Spleen (tissue), 7 donors: Measurements from ENCODE around the gene AMTN.
"Not testable (repeated sequence)": the region's sequence is repeated elsewhere in the genome, so short reads cannot be mapped to it uniquely, and the experiment has no call there.

Experiments used
- POLR2A ChIP-seq, 3 donors: fragments of 450-650 bp; IDR thresholded peaks; one replicate each; pipeline ENCODE4 v1.5.1; 2017; ENCODE audit warnings: antibody characterized with exemption in 3 of 3, mild to moderate bottlenecking in 1 of 3
- TF ChIP-seq, protein P1 (sequence below), 11 experiments: fragments of 200-600 bp in 7 of 11; fragments of 450-650 bp in 4 of 11; sonication (generic) in 4 of 11; IDR thresholded peaks in 8 of 11; conservative IDR thresholded peaks in 3 of 11; 1 replicate in 7 of 11; 2 replicates in 4 of 11; pipeline versions ENCODE4 v1.4.0 to v1.8.0; 2016 to 2021; ENCODE audit warnings: antibody characterized with exemption in 11 of 11, inconsistent platforms in 4 of 11, mild to moderate bottlenecking in 1 of 11
- donor health status: DM: no; HTN: no; CAD: no; lungs with moderate emphysema.
- donor health status: DM: no; HTN: no; CAD: no.
- donor health status: DM: no; HTN: no; CAD: no.

- TF ChIP-seq, protein P1, sequence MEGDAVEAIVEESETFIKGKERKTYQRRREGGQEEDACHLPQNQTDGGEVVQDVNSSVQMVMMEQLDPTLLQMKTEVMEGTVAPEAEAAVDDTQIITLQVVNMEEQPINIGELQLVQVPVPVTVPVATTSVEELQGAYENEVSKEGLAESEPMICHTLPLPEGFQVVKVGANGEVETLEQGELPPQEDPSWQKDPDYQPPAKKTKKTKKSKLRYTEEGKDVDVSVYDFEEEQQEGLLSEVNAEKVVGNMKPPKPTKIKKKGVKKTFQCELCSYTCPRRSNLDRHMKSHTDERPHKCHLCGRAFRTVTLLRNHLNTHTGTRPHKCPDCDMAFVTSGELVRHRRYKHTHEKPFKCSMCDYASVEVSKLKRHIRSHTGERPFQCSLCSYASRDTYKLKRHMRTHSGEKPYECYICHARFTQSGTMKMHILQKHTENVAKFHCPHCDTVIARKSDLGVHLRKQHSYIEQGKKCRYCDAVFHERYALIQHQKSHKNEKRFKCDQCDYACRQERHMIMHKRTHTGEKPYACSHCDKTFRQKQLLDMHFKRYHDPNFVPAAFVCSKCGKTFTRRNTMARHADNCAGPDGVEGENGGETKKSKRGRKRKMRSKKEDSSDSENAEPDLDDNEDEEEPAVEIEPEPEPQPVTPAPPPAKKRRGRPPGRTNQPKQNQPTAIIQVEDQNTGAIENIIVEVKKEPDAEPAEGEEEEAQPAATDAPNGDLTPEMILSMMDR (IDR thresholded peaks at IDR 0.05 in 8 of 11, conservative IDR thresholded peaks at IDR 0.05 in 3 of 11): not testable (repeated sequence)
- TF ChIP-seq POLR2A (IDR thresholded peaks at IDR 0.05): not testable (repeated sequence)
Observed at GRCh38 chr4:70534886-70535285, 16.5 kb downstream of the AMTN start.
